ENCODE measurements around the gene GPR162. TPM values are rescaled to one million over a fixed set of nuclear protein-coding genes. Genes with fewer than 3 reads are reported as not detected.

Gene GPR162
- total RNA-seq, 2 experiments from 2014 or later, result 0.30 to 0.51 TPM

DNA sequence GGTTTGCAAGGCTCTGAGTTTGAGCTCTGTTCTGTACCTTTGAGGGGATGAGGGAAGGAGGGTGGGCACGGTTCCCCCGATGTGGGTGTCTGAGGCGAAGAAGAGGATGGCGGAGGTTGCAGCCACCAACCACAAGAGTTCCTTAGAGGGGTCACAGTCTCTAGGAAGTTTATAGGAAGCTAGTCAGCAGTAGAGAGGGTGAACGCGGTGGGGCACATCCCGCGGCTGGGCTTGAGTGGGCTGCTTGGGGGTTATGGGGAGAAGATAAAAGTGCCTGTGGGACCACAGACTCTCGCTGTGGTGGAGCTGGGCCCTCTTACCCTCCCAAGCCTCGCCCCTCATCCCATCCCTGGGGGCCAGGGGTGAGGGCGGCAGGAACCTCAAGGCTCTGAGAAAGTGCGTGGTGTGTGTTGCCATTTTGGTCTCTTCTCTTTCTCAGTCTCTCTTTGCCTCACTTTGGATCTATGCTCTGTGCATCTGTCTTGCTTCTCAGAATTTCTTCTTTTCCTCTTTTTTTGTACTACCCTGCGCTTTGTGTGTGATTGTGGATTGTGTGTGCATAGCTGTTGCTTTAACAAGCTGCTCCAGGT is 29.6 kb upstream of the GPR162 start:
- Mint-ChIP-seq H3K27ac (peak overlapping the region; percentile 30), H3K27me3 (peaks cover 37% of the 10 kb centered on the region), H3K9me3 (no peaks in the 10 kb centered on the region), H3K36me3 (no peaks in the 10 kb centered on the region), H3K4me3 (peak overlapping the region; percentile 58), H3K4me1 (peaks cover 30% of the 10 kb centered on the region)
- peak; percentile 5 for ATAC-seq (ENCODE audit: low read depth)
- POLR2A ChIA-PET, result interaction anchor here (0.8 to 2.3 kb wide), 6 partner anchors 17 to 103 kb away, joined by 3 to 11 read pairs (median 4); partner anchors contain the start of genes COPS7A, MLF2, USP5 and ZNF384
- DNase-seq, result no peak

DNA sequence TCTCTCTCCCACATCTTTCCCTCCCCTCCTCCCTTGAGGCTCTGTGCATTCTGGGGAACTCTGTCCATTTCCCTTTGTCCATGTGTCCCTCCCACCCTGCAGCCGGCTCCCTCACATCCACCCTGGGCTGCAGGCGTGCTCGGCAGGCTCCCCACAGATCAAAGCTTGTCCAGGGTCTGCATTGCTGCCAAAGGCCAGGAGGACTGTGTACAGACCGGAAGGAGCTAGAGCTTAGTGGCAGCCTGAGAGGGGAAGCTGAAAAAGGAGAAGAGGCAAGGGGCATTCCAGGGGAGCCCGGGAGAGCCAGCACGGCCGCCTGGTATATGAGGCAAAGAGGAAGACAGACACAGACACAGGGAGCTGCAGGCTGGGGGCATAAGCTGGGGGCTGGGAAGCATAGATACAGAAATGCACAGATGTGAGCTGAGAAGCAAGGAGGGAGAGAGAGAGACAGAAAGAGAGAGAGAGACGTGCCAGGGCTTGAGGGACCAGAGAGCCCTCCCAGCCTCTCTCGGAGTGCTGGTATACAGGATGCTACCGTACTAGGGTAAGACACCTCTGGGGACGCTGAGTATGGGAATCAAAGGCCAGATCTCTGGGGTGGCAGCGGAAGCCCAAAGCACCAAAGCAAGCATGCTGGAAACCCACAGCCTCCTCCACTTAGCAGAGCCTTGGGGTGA is 29.0 kb upstream of the GPR162 start:
- POLR2A ChIA-PET, result interaction anchor here (0.5 to 2.3 kb wide), 7 partner anchors 18 to 151 kb away, joined by 3 to 11 read pairs (median 4); partner anchors contain the start of genes C12orf57, COPS7A, MLF2 and RNU7-1
- ATAC-seq (ENCODE audit: low read depth) (peak; percentile 94), DNase-seq (peak; percentile 57)
- peak overlapping the region; percentile 58 for H3K4me3 Mint-ChIP-seq
- H3K27me3 Mint-ChIP-seq, result peaks cover 41% of the 10 kb centered on the region
- H3K9me3 Mint-ChIP-seq, result no peaks in the 10 kb centered on the region
- peak overlapping the region; percentile 44 for H3K27ac Mint-ChIP-seq
- H3K4me1 Mint-ChIP-seq, result peaks cover 28% of the 10 kb centered on the region
- H3K36me3 Mint-ChIP-seq, result no peaks in the 10 kb centered on the region

GRCh38 chr12:6795088-6795487 is 26.5 kb upstream of the GPR162 start:
- POLR2A ChIA-PET, result no interaction called here
- no peak overlapping the region for H3K4me3 Mint-ChIP-seq

DNA sequence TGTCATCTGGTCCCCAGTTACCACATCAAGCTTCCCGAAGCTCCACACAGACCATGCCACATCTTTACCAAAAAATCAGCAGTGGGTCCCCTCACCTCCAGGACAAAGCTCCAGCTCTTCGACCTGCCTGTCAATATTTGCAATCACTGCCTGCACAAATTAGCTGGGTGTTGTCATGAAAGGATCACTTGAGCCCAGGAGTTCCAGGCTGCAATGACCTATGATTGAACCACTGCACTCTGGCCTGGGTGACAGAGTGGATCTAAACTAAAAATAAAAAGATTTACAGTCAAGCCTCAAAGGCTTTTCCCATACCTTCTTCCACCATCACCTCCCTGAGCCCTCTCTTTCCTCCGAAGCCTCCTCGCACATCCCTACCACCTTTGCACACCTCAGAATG is 25.0 kb upstream of the GPR162 start:
- no peak overlapping the region for H3K4me3 Mint-ChIP-seq
- H3K4me1 Mint-ChIP-seq, result peaks cover 22% of the 10 kb centered on the region
- H3K27ac Mint-ChIP-seq, result no peak overlapping the region
- peaks cover 45% of the 10 kb centered on the region for H3K27me3 Mint-ChIP-seq
- H3K9me3 Mint-ChIP-seq, result no peaks in the 10 kb centered on the region
- no peaks in the 10 kb centered on the region for H3K36me3 Mint-ChIP-seq
- ATAC-seq (ENCODE audit: low read depth) (no peak), DNase-seq (no peak)
- POLR2A ChIA-PET, result no interaction called here

More at GRCh38 chr12:6795088-6795487, 26.5 kb upstream of the GPR162 start:
- Mint-ChIP-seq H3K27ac (no peak overlapping the region), H3K4me1 (peaks cover 22% of the 10 kb centered on the region), H3K27me3 (peaks cover 45% of the 10 kb centered on the region), H3K9me3 (no peaks in the 10 kb centered on the region), H3K36me3 (no peaks in the 10 kb centered on the region)
- no peak for DNase-seq
- ATAC-seq (ENCODE audit: low read depth), result no peak

DNA sequence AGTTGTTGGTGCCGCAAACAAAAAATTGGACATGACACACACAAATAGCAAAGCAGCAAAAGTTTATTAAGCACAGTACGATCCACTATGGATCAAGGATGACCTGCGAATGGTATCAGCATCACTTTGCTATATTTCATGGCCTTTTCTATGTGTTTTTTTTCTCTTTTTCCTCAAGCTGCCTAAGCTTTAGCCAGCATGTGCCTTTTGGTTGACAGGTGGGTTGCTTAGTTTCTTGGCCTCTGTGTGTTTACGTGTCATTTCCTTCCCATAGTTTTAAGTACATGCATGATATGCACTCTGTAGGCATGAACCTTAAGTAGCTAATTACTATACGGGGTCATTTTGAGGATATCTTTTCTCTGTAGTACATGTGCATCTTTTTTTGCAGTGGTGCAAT is 22.5 kb upstream of the GPR162 start:
- DNase-seq, result no peak
- no peaks in the 10 kb centered on the region for H3K36me3 Mint-ChIP-seq
- H3K27ac Mint-ChIP-seq, result no peak overlapping the region
- no peak overlapping the region for H3K4me3 Mint-ChIP-seq
- ATAC-seq (ENCODE audit: low read depth), result no peak
- POLR2A ChIA-PET, result no interaction called here
- no peaks in the 10 kb centered on the region for H3K9me3 Mint-ChIP-seq
- H3K27me3 Mint-ChIP-seq, result peaks cover 41% of the 10 kb centered on the region
- H3K4me1 Mint-ChIP-seq, result peaks cover 3% of the 10 kb centered on the region

GRCh38 chr12:6807170-6807569 is 14.5 kb upstream of the GPR162 start:
- DNase-seq (no peak), ATAC-seq (ENCODE audit: low read depth) (no peak)
- Mint-ChIP-seq H3K4me1 (no peaks in the 10 kb centered on the region), H3K9me3 (no peaks in the 10 kb centered on the region), H3K27ac (no peak overlapping the region), H3K27me3 (peaks cover 29% of the 10 kb centered on the region), H3K4me3 (no peak overlapping the region), H3K36me3 (no peaks in the 10 kb centered on the region)
- POLR2A ChIA-PET, result interaction anchor here (0.7 kb wide), 1 partner anchor 53 kb away, joined by 8 read pairs; no protein-coding TSS in a partner anchor

DNA sequence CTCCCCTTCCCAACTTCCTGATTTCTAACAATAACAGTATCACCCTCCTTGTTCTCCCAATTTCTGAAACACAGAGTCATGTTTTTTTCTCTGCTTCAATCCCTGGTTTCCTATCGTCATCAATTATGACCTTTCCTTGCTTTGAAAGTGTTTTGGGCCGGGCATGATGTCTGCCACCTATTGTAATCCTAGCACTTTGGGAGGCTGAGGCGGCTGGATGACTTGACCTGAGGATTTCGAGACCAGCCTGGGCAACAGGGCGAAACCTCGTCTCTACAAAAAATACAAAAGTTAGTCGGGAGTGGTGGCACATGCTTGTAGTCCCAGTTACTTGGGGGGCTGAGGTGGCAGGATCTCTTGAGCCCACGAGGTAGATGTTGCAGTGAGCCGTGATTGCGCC is 12.6 kb upstream of the GPR162 start:
- no peaks in the 10 kb centered on the region for H3K9me3 Mint-ChIP-seq
- H3K4me3 Mint-ChIP-seq, result no peak overlapping the region
- H3K4me1 Mint-ChIP-seq, result no peaks in the 10 kb centered on the region
- H3K27me3 Mint-ChIP-seq, result peaks cover 38% of the 10 kb centered on the region
- H3K27ac Mint-ChIP-seq, result no peak overlapping the region
- ATAC-seq (ENCODE audit: low read depth) (no peak), DNase-seq (no peak)
- H3K36me3 Mint-ChIP-seq, result no peaks in the 10 kb centered on the region
- POLR2A ChIA-PET, result interaction anchor here (1.2 kb wide), 1 partner anchor 16 kb away, joined by 3 read pairs; no protein-coding TSS in a partner anchor

DNA sequence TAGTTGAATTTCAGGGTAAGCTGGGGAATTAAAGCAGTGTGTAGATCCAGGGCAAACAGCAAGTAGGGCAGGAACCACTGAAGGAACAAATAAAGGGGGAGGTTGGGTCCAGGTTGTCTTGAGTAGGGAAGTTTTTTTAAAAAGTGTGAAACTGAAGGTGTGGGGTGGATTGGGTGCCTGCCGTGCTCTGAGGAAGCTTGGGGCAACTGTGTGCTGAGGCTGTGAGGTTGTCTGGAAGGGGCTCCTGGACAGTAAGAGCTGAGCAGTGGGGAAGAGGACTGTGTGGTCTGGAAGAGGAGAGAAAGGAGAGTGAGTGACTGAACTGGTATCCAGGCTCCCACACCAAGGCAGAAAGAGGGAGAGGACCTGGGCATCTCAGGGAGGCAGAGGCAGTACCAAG is 10.9 kb upstream of the GPR162 start:
- Mint-ChIP-seq H3K27me3 (peaks cover 37% of the 10 kb centered on the region), H3K9me3 (no peaks in the 10 kb centered on the region), H3K36me3 (no peaks in the 10 kb centered on the region), H3K27ac (no peak overlapping the region), H3K4me3 (no peak overlapping the region), H3K4me1 (no peaks in the 10 kb centered on the region)
- no peak for ATAC-seq (ENCODE audit: low read depth)
- no peak for DNase-seq
- POLR2A ChIA-PET, result interaction anchor here (0.6 to 0.7 kb wide), 2 partner anchors 65 to 246 kb away, joined by 3 read pairs; no protein-coding TSS in a partner anchor

GRCh38 chr12:6813363-6813762 is 8.3 kb upstream of the GPR162 start:
- Mint-ChIP-seq H3K4me1 (no peaks in the 10 kb centered on the region), H3K36me3 (no peaks in the 10 kb centered on the region), H3K4me3 (no peak overlapping the region), H3K27me3 (peaks cover 33% of the 10 kb centered on the region), H3K9me3 (no peaks in the 10 kb centered on the region), H3K27ac (no peak overlapping the region)
- ATAC-seq (ENCODE audit: low read depth) (no peak), DNase-seq (no peak)
- POLR2A ChIA-PET, result interaction anchor here (0.7 kb wide), 2 partner anchors 128 to 181 kb away, joined by 6 to 7 read pairs; no protein-coding TSS in a partner anchor

- H3K27ac Mint-ChIP-seq, result no peak overlapping the region
- peaks cover 31% of the 10 kb centered on the region for H3K27me3 Mint-ChIP-seq
- H3K9me3 Mint-ChIP-seq, result no peaks in the 10 kb centered on the region
- no peak overlapping the region for H3K4me3 Mint-ChIP-seq
- ATAC-seq (ENCODE audit: low read depth) (no peak), DNase-seq (no peak)
- peaks cover 7% of the 10 kb centered on the region for H3K4me1 Mint-ChIP-seq
- no peaks in the 10 kb centered on the region for H3K36me3 Mint-ChIP-seq
- POLR2A ChIA-PET, result interaction anchor here (0.6 kb wide), 1 partner anchor 38 kb away, joined by 3 read pairs; no protein-coding TSS in a partner anchor
Observed at GRCh38 chr12:6816598-6816997, 5.0 kb upstream of the GPR162 start.

DNA sequence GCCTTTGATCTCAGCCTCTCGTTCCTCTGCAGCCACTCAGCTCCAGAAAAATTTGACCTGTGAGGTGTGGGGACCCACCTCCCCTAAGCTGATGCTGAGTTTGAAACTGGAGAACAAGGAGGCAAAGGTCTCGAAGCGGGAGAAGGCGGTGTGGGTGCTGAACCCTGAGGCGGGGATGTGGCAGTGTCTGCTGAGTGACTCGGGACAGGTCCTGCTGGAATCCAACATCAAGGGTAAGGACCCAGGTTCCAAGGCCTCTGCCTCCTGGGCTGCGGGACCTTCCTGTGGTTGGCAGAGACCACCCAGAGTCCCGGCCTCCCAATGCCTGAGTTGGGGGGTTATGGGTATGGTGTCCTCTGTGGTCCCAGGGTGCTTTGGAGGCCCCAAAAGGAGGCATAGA is 4.5 kb upstream of the GPR162 start:
- Mint-ChIP-seq H3K4me3 (no peak overlapping the region), H3K27me3 (peaks cover 33% of the 10 kb centered on the region), H3K9me3 (no peaks in the 10 kb centered on the region), H3K27ac (no peak overlapping the region), H3K4me1 (peaks cover 10% of the 10 kb centered on the region), H3K36me3 (no peaks in the 10 kb centered on the region)
- DNase-seq (no peak), ATAC-seq (ENCODE audit: low read depth) (no peak)
- POLR2A ChIA-PET, result no interaction called here

DNA sequence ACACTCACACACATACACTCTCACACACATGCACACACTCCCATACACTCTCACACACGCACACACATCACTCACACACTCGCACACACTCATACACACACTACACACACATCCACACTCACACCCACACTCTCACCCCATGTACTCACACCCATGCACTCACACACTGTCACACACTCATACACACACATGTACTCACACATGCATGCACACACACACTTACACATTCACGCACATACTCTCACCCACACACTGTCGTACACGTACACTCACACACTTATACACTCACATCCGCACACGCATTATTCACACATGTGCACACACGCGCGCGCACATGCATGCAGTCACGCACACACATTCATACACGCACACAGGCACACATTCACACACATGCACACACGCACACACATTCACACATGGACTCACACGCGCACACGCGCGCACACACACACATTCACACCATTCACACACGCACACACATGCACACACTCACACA is 3.9 kb upstream of the GPR162 start:
- Mint-ChIP-seq H3K36me3 (no peaks in the 10 kb centered on the region), H3K4me1 (peaks cover 10% of the 10 kb centered on the region), H3K4me3 (no peak overlapping the region), H3K27me3 (peaks cover 37% of the 10 kb centered on the region), H3K27ac (peak overlapping the region; percentile 0), H3K9me3 (no peaks in the 10 kb centered on the region)
- DNase-seq (no peak), ATAC-seq (ENCODE audit: low read depth) (no peak)
- POLR2A ChIA-PET, result no interaction called here

DNA sequence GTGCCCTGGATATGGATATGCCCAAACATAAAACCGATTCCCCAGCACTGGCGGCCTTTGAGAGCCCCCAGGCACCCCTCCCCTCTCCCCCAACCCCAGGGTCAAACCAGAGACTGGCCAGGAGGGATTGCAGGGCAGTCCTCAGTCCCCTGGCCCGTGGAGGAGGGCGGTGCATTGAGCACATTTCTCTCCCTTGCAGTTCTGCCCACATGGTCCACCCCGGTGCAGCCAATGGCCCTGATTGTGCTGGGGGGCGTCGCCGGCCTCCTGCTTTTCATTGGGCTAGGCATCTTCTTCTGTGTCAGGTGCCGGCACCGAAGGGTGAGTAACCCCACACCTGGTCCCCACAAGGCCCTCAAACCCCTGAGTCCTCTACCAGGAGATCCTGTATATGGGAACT is 3.4 kb upstream of the GPR162 start:
- DNase-seq, result no peak
- no peak overlapping the region for H3K4me3 Mint-ChIP-seq
- POLR2A ChIA-PET, result no interaction called here
- no peaks in the 10 kb centered on the region for H3K36me3 Mint-ChIP-seq
- H3K27me3 Mint-ChIP-seq, result peaks cover 42% of the 10 kb centered on the region
- no peak overlapping the region for H3K27ac Mint-ChIP-seq
- no peaks in the 10 kb centered on the region for H3K9me3 Mint-ChIP-seq
- no peak for ATAC-seq (ENCODE audit: low read depth)
- H3K4me1 Mint-ChIP-seq, result peaks cover 10% of the 10 kb centered on the region

DNA sequence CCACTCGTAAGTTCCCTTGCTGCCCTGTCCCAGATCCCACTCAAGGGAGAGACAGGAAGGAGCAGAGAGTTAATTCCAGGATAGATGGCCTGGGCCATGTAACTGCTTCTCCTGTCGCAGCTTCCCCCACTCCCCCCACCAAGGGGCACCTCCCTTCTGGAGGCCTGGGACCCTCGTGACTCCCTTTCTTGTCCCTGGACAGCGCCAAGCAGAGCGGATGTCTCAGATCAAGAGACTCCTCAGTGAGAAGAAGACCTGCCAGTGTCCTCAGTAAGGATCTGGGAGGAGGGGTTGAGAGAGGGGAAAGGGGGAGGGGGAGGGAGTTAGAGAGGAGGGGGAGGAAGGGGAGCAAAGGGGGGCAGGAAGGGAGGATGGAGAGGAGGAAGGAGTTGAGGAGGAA is 3.0 kb upstream of the GPR162 start:
- no peak overlapping the region for H3K27ac Mint-ChIP-seq
- ATAC-seq (ENCODE audit: low read depth) (no peak), DNase-seq (no peak)
- no peak overlapping the region for H3K4me3 Mint-ChIP-seq
- peaks cover 40% of the 10 kb centered on the region for H3K27me3 Mint-ChIP-seq
- POLR2A ChIA-PET, result no interaction called here
- H3K36me3 Mint-ChIP-seq, result no peaks in the 10 kb centered on the region
- no peaks in the 10 kb centered on the region for H3K9me3 Mint-ChIP-seq
- peaks cover 10% of the 10 kb centered on the region for H3K4me1 Mint-ChIP-seq
